HG03095 (cell line): Measurements from ENCODE around the gene S100P.
"Not testable (repeated sequence)": the region's sequence is repeated elsewhere in the genome, so short reads cannot be mapped to it uniquely, and the experiment has no call there.

Experiments used
- ATAC-seq: cut with Tn5 transposase; IDR thresholded peaks from one replicate; pipeline ENCODE4 v1.9.1; 2021; ENCODE audit warnings: moderate library complexity; ENCODE audit not compliant: unreplicated experiment

The S100P gene

GRCh38 chr4:6720202-6720699, 26.6 kb downstream of the S100P start:
- ATAC-seq: no peak

- ATAC-seq: no peak
Measured at GRCh38 chr4:6721121-6721520, 27.4 kb downstream of the S100P start.

- ATAC-seq: no peak
Measured at GRCh38 chr4:6722891-6723290, 29.2 kb downstream of the S100P start.

- no peak for ATAC-seq
Measured at GRCh38 chr4:6723851-6724250, 30.2 kb downstream of the S100P start.

- no peak for ATAC-seq
Measured at GRCh38 chr4:6724421-6725111, 30.9 kb downstream of the S100P start.

- not testable (repeated sequence) for ATAC-seq
Measured at GRCh38 chr4:6725427-6725961, 31.8 kb downstream of the S100P start.

- no peak for ATAC-seq
Measured at GRCh38 chr4:6727081-6727942, 33.6 kb downstream of the S100P start.

GRCh38 chr4:6727943-6728250, 34.2 kb downstream of the S100P start:
- no peak for ATAC-seq

- no peak for ATAC-seq
Measured at GRCh38 chr4:6728320-6729029, 34.8 kb downstream of the S100P start.

- no peak for ATAC-seq
Measured at GRCh38 chr4:6730603-6731317, 37.1 kb downstream of the S100P start.

GRCh38 chr4:6731318-6731675, 37.6 kb downstream of the S100P start:
- ATAC-seq: no peak

- ATAC-seq: no peak
Measured at GRCh38 chr4:6731780-6732179, 38.1 kb downstream of the S100P start.

- ATAC-seq: no peak
Measured at GRCh38 chr4:6732441-6733357, 39.0 kb downstream of the S100P start.

GRCh38 chr4:6733358-6734164, 39.9 kb downstream of the S100P start:
- no peak for ATAC-seq

GRCh38 chr4:6734165-6734786, 40.6 kb downstream of the S100P start:
- no peak for ATAC-seq

- no peak for ATAC-seq
Measured at GRCh38 chr4:6739920-6740319, 46.2 kb downstream of the S100P start.

- no peak for ATAC-seq
Measured at GRCh38 chr4:6740347-6740746, 46.7 kb downstream of the S100P start.

GRCh38 chr4:6742507-6742906, 48.8 kb downstream of the S100P start:
- no peak for ATAC-seq

- no peak for ATAC-seq
Measured at GRCh38 chr4:6742989-6743388, 49.3 kb downstream of the S100P start.
